CD14-positive monocyte (primary cell): ENCODE measurements around the gene BTBD9. TPM values are rescaled to one million over a fixed set of nuclear protein-coding genes. Genes with fewer than 3 reads are reported as not detected.
A peak's percentile ranks its signal among the peaks of the same experiment; 100 is the strongest.

Experiments used
- DNase-seq, 3 donors: peaks; one replicate each; pipeline ENCODE4 v3.0.0-alpha.2; 2011 to 2022
- H2AFZ ChIP-seq: 2 replicates; pipeline ENCODE4 v1.6.0; 2012; ENCODE audit warnings: mild to moderate bottlenecking, low read depth, low read length, inconsistent platforms; ENCODE audit not compliant: insufficient read depth, poor library complexity, severe bottlenecking
- H3K27ac ChIP-seq, 2 donors: 1 replicate in 1 of 2; 2 replicates in 1 of 2; pipeline ENCODE4 v1.5.1; 2012 to 2013; ENCODE audit warnings: low read length in 2 of 2, control low read depth in 1 of 2, inconsistent platforms in 1 of 2, low read depth in 1 of 2, mild to moderate bottlenecking in 1 of 2
- H3K27me3 ChIP-seq, 2 donors: one replicate each; pipeline versions ENCODE4 v1.6.0 to v1.6.1; 2011 to 2013; ENCODE audit warnings: low read length in 2 of 2; ENCODE audit not compliant: control insufficient read depth in 2 of 2, insufficient read depth in 2 of 2
- H3K36me3 ChIP-seq, 2 donors: replicated peaks in 1 of 2; 1 replicate in 1 of 2; 2 replicates in 1 of 2; pipeline versions ENCODE4 v1.5.1 to v1.6.1; 2012 to 2013; ENCODE audit warnings: low read length in 2 of 2, control low read depth in 1 of 2, inconsistent platforms in 1 of 2, mild to moderate bottlenecking in 1 of 2; ENCODE audit not compliant: insufficient read depth in 2 of 2, control insufficient read depth in 1 of 2
- H3K4me1 ChIP-seq, 2 donors: 1 replicate in 1 of 2; 2 replicates in 1 of 2; pipeline versions ENCODE4 v1.5.1 to v1.6.1; 2012 to 2013; ENCODE audit warnings: low read length in 2 of 2, control low read depth in 1 of 2, inconsistent platforms in 1 of 2, mild to moderate bottlenecking in 1 of 2, moderate library complexity in 1 of 2; ENCODE audit not compliant: insufficient read depth in 2 of 2, control insufficient read depth in 1 of 2
- H3K4me2 ChIP-seq: replicated peaks from 2 replicates; pipeline ENCODE3; 2012; ENCODE audit warnings: low read length, moderate library complexity, mild to moderate bottlenecking; ENCODE audit not compliant: poor library complexity, severe bottlenecking; ENCODE audit errors: extremely low read depth
- H3K4me3 ChIP-seq, 3 experiments: fragments of 200-600 bp in 1 of 3; sonication (generic) in 1 of 3; replicated peaks in 1 of 3; 1 replicate in 2 of 3; 2 replicates in 1 of 3; pipeline ENCODE4 v1.5.1; 2011 to 2013; ENCODE audit warnings: low read length in 3 of 3, mild to moderate bottlenecking in 3 of 3, control low read depth in 2 of 3, low read depth in 2 of 3, inconsistent platforms in 1 of 3, moderate library complexity in 1 of 3
- H3K79me2 ChIP-seq: 2 replicates; pipeline ENCODE4 v1.6.0; 2012; ENCODE audit warnings: mild to moderate bottlenecking, control low read depth, inconsistent platforms, low read length, moderate library complexity; ENCODE audit not compliant: insufficient read depth
- H3K9ac ChIP-seq: 2 replicates; pipeline ENCODE4 v1.6.0; 2017; ENCODE audit warnings: low read length, mild to moderate bottlenecking; ENCODE audit not compliant: insufficient read depth, poor library complexity, severe bottlenecking
- H3K9me3 ChIP-seq, 2 donors: replicated peaks in 1 of 2; 1 replicate in 1 of 2; 2 replicates in 1 of 2; pipeline versions ENCODE4 v1.5.1 to v1.6.1; 2012 to 2013; ENCODE audit warnings: low read length in 2 of 2, control low read depth in 1 of 2; ENCODE audit not compliant: control insufficient read depth in 1 of 2, insufficient read depth in 1 of 2
- H4K20me1 ChIP-seq: 2 replicates; pipeline ENCODE4 v1.6.0; 2012; ENCODE audit warnings: mild to moderate bottlenecking, low read length, control low read depth, moderate library complexity; ENCODE audit not compliant: insufficient read depth
- H3K27ac Mint-ChIP-seq, 7 donors: one replicate each; pipeline ENCODE4 v1.8.0; 2020; ENCODE audit warnings: mild to moderate bottlenecking in 7 of 7, mixed read lengths in 7 of 7, moderate library complexity in 6 of 7, inconsistent platforms in 2 of 7
- H3K27me3 Mint-ChIP-seq, 3 donors: one replicate each; pipeline ENCODE4 v1.8.0; 2021 to 2022; ENCODE audit warnings: low read depth in 3 of 3, mild to moderate bottlenecking in 3 of 3, mixed read lengths in 3 of 3, moderate library complexity in 3 of 3, inconsistent platforms in 1 of 3
- H3K36me3 Mint-ChIP-seq, 2 donors: one replicate each; pipeline ENCODE4 v1.8.0; 2020; ENCODE audit warnings: mixed read lengths in 2 of 2, inconsistent platforms in 1 of 2, mild to moderate bottlenecking in 1 of 2
- H3K4me1 Mint-ChIP-seq: one replicate; pipeline ENCODE4 v1.8.0; 2020; ENCODE audit warnings: mild to moderate bottlenecking, mixed read lengths
- H3K4me3 Mint-ChIP-seq, 2 donors: one replicate each; pipeline ENCODE4 v1.8.0; 2020; ENCODE audit warnings: mild to moderate bottlenecking in 2 of 2, mixed read lengths in 2 of 2, moderate library complexity in 1 of 2
- H3K9me3 Mint-ChIP-seq, 7 donors: one replicate each; pipeline ENCODE4 v1.8.0; 2020 to 2022; ENCODE audit warnings: mixed read lengths in 7 of 7, mild to moderate bottlenecking in 6 of 7, moderate library complexity in 6 of 7, inconsistent platforms in 2 of 7
- WGBS: methylation state at CpG from one replicate; pipeline ENCODE4 v1.1.5; 2013; ENCODE audit warnings: missing lambda C conversion rate; ENCODE audit not compliant: insufficient coverage; 5-methylcytosine and 5-hydroxymethylcytosine counted together
- intact Hi-C, 2 donors: fragments of 100-400 bp; cut with micrococcal nuclease; formaldehyde crosslinking; loops; one replicate each; pipeline versions ENCODE4 v1.15.0 to v1.15.1; 2023
- polyA plus RNA-seq, 3 donors: library from polyadenylated mRNA; depleted of rRNA in 1 of 3; unstranded in 2 of 3; stranded (reverse) in 1 of 3; fragments of 300-500 nt in 2 of 3; fragments of >200 nt in 1 of 3; fragmentation: Illumina TruSeq in 2 of 3; gene quantifications; 1 replicate in 2 of 3; 2 replicates in 1 of 3; pipeline ENCODE4 v1.2.3, GENCODE V29; 2012 to 2021
- TF ChIP-seq, protein P1 (sequence below): fragments of 200-600 bp; IDR thresholded peaks from one replicate; pipeline ENCODE4 v1.8.0; 2022; ENCODE audit warnings: antibody characterized with exemption, mild to moderate bottlenecking

Gene BTBD9
- polyA plus RNA-seq, 3 donors: 5.2 to 7.5 (median 6.2) TPM

DNA sequence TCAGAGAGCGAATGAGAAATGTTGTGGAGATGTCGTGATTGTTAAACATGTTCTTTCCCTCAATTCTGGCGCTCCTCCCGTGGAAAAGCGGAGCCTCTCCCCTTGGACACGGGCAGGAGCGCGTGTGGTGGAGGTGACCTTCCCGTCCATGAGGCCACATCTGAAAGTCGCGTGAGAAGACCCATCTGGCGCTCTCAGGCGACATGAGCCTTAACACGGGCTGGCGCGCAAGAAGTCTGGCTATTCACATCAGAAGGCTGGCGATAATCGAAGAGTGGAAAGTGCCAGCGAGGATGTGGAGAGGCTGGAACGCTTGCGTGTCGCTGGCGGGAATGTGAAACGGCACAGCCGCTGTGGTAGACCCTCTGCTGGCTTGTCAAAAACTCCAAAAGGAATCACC, 478.9 kb downstream of the BTBD9 start:
- H3K27me3 Mint-ChIP-seq: peaks cover 1 to 5% (median 2%) of the 10 kb centered on the region in 3 donors
- no peak overlapping the region for H3K4me3 Mint-ChIP-seq
- Histone ChIP-seq H3K9me3 (no peaks in the 10 kb centered on the region), H3K4me1 (no peaks in the 10 kb centered on the region), H2AFZ (no peak overlapping the region), H3K27me3 (no peaks in the 10 kb centered on the region), H3K4me3 (no peak overlapping the region), H3K27ac (no peak overlapping the region), H3K9ac (no peak overlapping the region), H3K36me3 (no peaks in the 10 kb centered on the region), H3K79me2 (no peaks in the 10 kb centered on the region), H4K20me1 (peaks cover 22% of the 10 kb centered on the region), H3K4me2 (no peak overlapping the region)
- 99% methylated on average over 25 of the region's 25 CpGs for WGBS
- H3K27ac Mint-ChIP-seq: peak overlapping the region in 4 of 7 donors; percentile 3 to 76 (median 54)
- TF ChIP-seq, protein P1, sequence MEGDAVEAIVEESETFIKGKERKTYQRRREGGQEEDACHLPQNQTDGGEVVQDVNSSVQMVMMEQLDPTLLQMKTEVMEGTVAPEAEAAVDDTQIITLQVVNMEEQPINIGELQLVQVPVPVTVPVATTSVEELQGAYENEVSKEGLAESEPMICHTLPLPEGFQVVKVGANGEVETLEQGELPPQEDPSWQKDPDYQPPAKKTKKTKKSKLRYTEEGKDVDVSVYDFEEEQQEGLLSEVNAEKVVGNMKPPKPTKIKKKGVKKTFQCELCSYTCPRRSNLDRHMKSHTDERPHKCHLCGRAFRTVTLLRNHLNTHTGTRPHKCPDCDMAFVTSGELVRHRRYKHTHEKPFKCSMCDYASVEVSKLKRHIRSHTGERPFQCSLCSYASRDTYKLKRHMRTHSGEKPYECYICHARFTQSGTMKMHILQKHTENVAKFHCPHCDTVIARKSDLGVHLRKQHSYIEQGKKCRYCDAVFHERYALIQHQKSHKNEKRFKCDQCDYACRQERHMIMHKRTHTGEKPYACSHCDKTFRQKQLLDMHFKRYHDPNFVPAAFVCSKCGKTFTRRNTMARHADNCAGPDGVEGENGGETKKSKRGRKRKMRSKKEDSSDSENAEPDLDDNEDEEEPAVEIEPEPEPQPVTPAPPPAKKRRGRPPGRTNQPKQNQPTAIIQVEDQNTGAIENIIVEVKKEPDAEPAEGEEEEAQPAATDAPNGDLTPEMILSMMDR: no peak
- H3K4me1 Mint-ChIP-seq: peaks cover 13% of the 10 kb centered on the region
- H3K36me3 Mint-ChIP-seq: peaks cover 13 to 25% of the 10 kb centered on the region in 2 donors
- H3K9me3 Mint-ChIP-seq: peaks cover 0 to 7% (median 0%) of the 10 kb centered on the region in 7 donors
- no peak for DNase-seq
- intact Hi-C loops: no loop called here

DNA sequence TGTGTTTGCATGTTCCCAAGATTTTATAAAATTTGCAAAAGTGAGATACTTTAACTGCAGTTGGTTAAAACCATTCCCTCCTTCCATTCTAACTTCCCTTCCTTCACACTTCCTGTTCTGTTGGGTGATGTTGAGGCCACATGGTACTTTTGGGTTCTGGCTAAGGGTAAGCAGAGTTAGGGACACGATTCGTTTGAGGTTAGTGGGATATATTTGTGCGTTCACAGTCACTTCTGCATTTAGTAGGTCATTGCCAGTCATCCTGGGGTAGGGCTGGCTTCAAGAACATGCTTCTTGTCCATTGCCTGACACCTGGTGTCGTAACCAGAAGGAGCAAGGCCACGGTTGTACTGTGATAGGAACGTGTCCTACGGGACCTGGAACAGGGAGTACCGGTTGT, 480.1 kb downstream of the BTBD9 start:
- 16% methylated on average over 4 of the region's 8 CpGs for WGBS
- H3K27ac ChIP-seq: no peak overlapping the region
- peaks cover 10 to 11% of the 10 kb centered on the region in 2 donors for H3K4me1 ChIP-seq
- no peak overlapping the region for H3K4me3 Mint-ChIP-seq
- H3K27me3 Mint-ChIP-seq: peaks cover 1 to 5% (median 5%) of the 10 kb centered on the region in 3 donors
- intact Hi-C loops: no loop called here
- H3K36me3 ChIP-seq: no peaks in the 10 kb centered on the region
- peaks cover 20 to 37% of the 10 kb centered on the region in 2 donors for H3K36me3 Mint-ChIP-seq
- no peak overlapping the region for H3K4me3 ChIP-seq
- no peaks in the 10 kb centered on the region for H3K27me3 ChIP-seq
- peaks cover 24% of the 10 kb centered on the region for H3K4me1 Mint-ChIP-seq
- H4K20me1 ChIP-seq: peaks cover 34% of the 10 kb centered on the region
- H2AFZ ChIP-seq: no peak overlapping the region
- peak; percentile 24 to 61 (median 60) for DNase-seq
- H3K4me2 ChIP-seq: no peak overlapping the region
- no peaks in the 10 kb centered on the region for H3K79me2 ChIP-seq
- H3K9me3 Mint-ChIP-seq: peaks cover 0 to 7% (median 0%) of the 10 kb centered on the region in 7 donors
- no peaks in the 10 kb centered on the region for H3K9me3 ChIP-seq
- no peak overlapping the region for H3K9ac ChIP-seq
- peak overlapping the region in 5 of 7 donors; percentile 33 to 89 (median 44) for H3K27ac Mint-ChIP-seq
- TF ChIP-seq, protein P1: no peak
